ENCODE measurements around the gene DSCAML1.

DSCAML1 gene

DNA sequence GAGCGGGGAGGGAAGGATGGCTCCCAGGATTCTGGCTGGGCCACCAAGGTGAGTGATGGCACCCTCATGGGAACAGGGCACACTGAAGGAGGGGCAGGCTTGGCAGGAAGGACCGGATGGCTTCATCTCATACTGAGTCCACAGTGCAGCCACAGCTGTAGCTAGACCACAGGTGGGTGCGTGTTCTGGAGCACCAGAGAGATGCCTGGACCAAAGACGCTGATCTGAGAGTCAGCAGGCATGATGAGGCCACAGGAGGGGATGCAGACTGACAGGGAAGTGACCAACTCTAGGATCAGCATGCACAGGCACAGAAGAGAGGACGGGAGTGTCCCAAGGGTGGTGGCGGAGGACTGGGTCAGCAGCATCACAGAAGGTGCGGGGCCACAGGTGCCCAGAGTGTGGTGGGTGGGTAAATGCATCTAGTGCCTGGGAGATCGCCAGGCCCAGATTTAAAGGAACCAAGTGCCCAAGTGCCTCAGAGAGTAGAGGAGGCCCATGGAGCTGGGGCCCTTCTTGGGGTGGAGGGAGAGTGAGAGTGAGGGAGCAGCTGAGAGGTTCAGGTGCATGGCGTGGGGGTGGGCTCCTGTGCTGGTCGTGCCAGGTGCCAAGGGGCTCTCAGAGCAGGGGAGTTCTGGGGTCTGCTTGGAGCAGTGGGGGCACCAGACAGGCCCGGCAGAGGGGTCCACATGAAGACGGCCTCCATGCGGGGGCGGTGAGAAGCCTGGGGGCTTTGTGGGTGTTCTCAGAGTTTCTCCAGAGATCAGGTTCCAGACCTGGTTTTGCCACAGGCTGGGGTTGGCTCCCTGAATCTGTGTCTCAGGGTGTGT lies 355.7 kb downstream of the DSCAML1 start:
- no peaks in the 10 kb centered on the region for H3K36me3 ChIP-seq (ENCODE audit: insufficient read depth, low read length)
- H3K4me1 ChIP-seq (ENCODE audit: control insufficient read depth, insufficient read depth, low read length): no peaks in the 10 kb centered on the region
- H3K9me3 ChIP-seq (replicated peaks; ENCODE audit: low read length): no peaks in the 10 kb centered on the region
- H3K27me3 ChIP-seq (ENCODE audit: control insufficient read depth, insufficient read depth, low read length): peaks cover 49% of the 10 kb centered on the region
- H3K4me2 ChIP-seq (ENCODE audit: low read length): no peak overlapping the region
- H3K4me3 ChIP-seq (ENCODE audit: low read length): no peak overlapping the region
- H3K9ac ChIP-seq (ENCODE audit: low read depth, low read length): no peak overlapping the region

DNA sequence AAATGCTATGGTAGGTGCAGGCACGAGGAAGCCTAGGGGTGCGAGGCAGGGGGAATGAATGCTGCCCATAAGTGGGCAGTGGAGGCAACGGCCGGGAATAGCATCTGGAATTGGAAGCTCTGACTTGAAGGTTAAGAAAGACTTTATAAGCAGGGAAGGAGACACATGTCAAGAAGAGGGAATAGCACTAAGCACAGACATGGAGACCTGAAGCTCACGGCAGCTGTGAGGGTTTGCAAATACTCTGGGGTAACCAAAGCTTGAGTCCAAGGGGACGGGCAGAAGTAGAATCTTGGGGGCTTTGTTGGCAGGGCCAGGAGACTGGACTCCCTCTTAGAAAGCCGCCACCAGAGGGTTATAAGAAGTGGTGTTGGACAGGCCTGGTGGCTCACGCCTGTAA lies 356.8 kb downstream of the DSCAML1 start:
- no peak overlapping the region for H3K9ac ChIP-seq (ENCODE audit: low read depth, low read length)
- no peaks in the 10 kb centered on the region for H3K36me3 ChIP-seq (ENCODE audit: insufficient read depth, low read length)
- no peaks in the 10 kb centered on the region for H3K9me3 ChIP-seq (replicated peaks; ENCODE audit: low read length)
- no peaks in the 10 kb centered on the region for H3K4me1 ChIP-seq (ENCODE audit: control insufficient read depth, insufficient read depth, low read length)
- no peak overlapping the region for H3K4me3 ChIP-seq (ENCODE audit: low read length)
- peaks cover 53% of the 10 kb centered on the region for H3K27me3 ChIP-seq (ENCODE audit: control insufficient read depth, insufficient read depth, low read length)
- no peak overlapping the region for H3K4me2 ChIP-seq (ENCODE audit: low read length)

DNA sequence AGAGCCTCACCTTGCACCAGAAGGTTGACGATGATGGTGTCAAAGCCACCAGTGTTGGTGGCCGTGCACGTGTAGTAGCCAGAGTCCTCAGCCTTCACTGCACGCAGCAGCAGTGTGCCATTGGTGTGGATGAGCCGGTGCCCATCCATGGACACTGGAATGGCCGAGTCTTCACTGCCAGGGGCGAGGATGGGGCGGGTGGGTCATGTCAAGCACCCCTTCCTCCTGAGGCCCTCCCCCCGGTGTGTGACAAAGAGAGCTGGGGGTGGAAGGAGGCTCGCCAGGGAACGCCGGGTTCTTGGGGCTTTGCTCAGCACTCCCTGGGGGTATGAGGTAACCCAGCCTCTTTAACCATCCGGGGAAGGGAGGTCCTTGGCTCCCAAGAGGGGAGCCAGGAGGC lies 357.8 kb downstream of the DSCAML1 start:
- no peak overlapping the region for H3K4me2 ChIP-seq (ENCODE audit: low read length)
- no peaks in the 10 kb centered on the region for H3K4me1 ChIP-seq (ENCODE audit: control insufficient read depth, insufficient read depth, low read length)
- H3K36me3 ChIP-seq (ENCODE audit: insufficient read depth, low read length): no peaks in the 10 kb centered on the region
- no peaks in the 10 kb centered on the region for H3K9me3 ChIP-seq (replicated peaks; ENCODE audit: low read length)
- no peak overlapping the region for H3K4me3 ChIP-seq (ENCODE audit: low read length)
- H3K9ac ChIP-seq (ENCODE audit: low read depth, low read length): no peak overlapping the region
- peaks cover 52% of the 10 kb centered on the region for H3K27me3 ChIP-seq (ENCODE audit: control insufficient read depth, insufficient read depth, low read length)

DNA sequence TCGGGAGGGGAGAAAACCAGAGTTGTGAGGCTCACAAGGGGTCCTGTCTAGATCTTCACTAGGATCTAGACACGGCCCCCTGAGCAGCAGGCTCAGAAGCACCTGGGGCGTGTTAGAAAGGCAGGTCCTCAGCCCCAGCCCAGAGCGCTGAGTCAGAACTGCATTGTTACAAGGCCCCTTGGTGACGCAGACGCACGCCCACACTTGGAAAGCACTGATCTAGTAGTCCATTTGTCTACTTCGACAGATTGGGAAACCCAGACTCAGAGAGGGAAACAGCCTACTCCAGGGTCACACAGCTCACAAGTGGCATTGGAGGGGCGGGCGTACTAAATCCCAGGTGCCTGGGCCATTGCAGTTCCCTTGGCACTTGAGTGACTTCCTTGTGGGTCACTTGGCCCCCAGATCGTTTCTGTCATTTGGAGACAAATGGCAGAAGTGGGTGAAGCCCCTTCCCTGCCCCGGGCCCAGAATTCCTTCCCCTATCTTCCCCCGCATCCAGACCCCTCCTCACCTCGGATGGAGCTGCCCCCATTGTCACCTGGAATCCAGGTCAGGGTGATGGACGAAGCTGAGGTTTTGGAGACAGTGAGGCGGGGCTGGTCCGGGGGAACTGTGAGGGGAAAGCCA lies 358.5 kb downstream of the DSCAML1 start:
- H3K4me2 ChIP-seq (ENCODE audit: low read length): no peak overlapping the region
- no peaks in the 10 kb centered on the region for H3K36me3 ChIP-seq (ENCODE audit: insufficient read depth, low read length)
- H3K9ac ChIP-seq (ENCODE audit: low read depth, low read length): no peak overlapping the region
- no peaks in the 10 kb centered on the region for H3K4me1 ChIP-seq (ENCODE audit: control insufficient read depth, insufficient read depth, low read length)
- H3K4me3 ChIP-seq (ENCODE audit: low read length): no peak overlapping the region
- peaks cover 44% of the 10 kb centered on the region for H3K27me3 ChIP-seq (ENCODE audit: control insufficient read depth, insufficient read depth, low read length)
- no peaks in the 10 kb centered on the region for H3K9me3 ChIP-seq (replicated peaks; ENCODE audit: low read length)

DNA sequence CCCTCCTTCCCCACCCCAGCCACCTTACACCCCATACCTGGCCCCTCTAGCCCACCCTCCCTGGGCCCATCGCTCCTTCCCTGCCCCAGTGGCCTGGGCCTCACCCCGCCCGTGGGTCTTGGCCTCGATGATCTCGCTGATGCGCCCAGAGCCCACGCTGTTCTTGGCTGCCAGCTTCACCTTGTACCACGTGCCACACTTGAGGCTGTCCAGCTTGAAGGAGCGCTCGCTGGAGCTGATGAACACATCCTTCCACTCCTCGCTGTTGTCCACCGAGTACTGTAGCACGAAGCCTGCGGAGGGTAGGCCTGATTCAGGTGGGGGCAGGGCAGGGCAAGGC lies 359.3 kb downstream of the DSCAML1 start:
- Histone ChIP-seq H3K36me3 (ENCODE audit: insufficient read depth, low read length) (no peaks in the 10 kb centered on the region), H3K9ac (ENCODE audit: low read depth, low read length) (no peak overlapping the region), H3K4me2 (ENCODE audit: low read length) (no peak overlapping the region), H3K27me3 (ENCODE audit: control insufficient read depth, insufficient read depth, low read length) (peaks cover 37% of the 10 kb centered on the region), H3K9me3 (replicated peaks; ENCODE audit: low read length) (no peaks in the 10 kb centered on the region), H3K4me1 (ENCODE audit: control insufficient read depth, insufficient read depth, low read length) (no peaks in the 10 kb centered on the region), H3K4me3 (ENCODE audit: low read length) (no peak overlapping the region)

DNA sequence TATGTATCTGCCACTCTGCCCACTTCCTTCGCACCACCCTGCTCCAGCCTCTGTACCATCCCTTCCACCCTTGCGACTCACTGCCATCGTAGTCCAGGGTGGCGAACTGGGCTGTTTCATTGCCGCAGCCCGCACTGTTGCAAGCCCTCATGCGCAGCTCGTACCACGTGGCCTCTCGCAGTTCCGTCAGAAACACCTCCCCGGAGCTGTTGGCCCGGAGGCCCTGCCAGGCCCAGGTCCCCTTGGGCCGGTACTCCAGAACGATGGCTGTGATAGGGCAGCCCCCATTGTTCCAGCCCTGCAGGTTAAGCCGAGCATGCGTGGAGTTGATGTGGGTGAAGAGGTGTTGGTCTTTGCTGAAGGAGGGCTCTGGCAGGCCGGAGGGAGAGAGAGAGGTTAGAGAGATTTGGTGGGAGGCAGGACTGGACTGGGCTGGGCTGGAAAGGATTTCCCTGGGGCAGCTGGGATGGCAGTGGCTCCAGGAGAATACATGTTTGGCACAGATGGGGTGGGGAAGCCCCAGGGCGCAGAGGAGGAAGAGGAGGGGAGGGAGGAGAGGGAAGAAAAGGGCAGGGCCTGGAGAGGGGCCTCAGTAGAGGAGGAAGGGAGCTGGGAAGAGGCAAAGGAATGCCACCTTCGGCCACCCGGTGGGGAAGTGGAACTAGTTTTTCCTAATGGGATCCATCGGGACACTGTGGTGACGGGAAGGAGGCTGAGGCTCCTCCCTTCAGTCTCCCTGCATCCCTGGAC lies 359.8 kb downstream of the DSCAML1 start:
- Histone ChIP-seq H3K9me3 (replicated peaks; ENCODE audit: low read length) (no peaks in the 10 kb centered on the region), H3K36me3 (ENCODE audit: insufficient read depth, low read length) (no peaks in the 10 kb centered on the region), H3K4me1 (ENCODE audit: control insufficient read depth, insufficient read depth, low read length) (no peaks in the 10 kb centered on the region), H3K4me3 (ENCODE audit: low read length) (no peak overlapping the region), H3K9ac (ENCODE audit: low read depth, low read length) (no peak overlapping the region), H3K27me3 (ENCODE audit: control insufficient read depth, insufficient read depth, low read length) (peaks cover 32% of the 10 kb centered on the region), H3K4me2 (ENCODE audit: low read length) (no peak overlapping the region)

DNA sequence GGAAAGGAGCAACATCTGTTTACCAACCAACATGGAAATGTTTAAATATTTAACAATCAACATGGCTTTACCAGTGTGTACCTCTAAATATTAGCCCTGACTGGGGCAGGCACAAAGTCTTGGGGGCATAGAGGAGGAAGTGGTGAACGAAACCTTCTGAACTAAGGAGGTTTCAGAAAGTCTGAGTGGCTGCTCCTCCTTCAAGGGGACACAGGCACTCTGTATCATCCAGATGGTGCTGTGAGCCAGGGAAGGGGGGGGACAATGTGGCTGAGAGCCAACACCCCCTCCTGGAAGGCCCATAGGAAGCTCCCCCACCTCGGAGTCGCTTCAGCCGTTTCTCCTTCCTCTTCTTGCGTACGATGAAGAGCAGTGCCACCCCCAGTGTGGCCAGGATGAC lies 361.7 kb downstream of the DSCAML1 start:
- H3K27me3 ChIP-seq (ENCODE audit: control insufficient read depth, insufficient read depth, low read length): peaks cover 36% of the 10 kb centered on the region
- H3K9ac ChIP-seq (ENCODE audit: low read depth, low read length): no peak overlapping the region
- no peaks in the 10 kb centered on the region for H3K9me3 ChIP-seq (replicated peaks; ENCODE audit: low read length)
- H3K36me3 ChIP-seq (ENCODE audit: insufficient read depth, low read length): no peaks in the 10 kb centered on the region
- no peak overlapping the region for H3K4me3 ChIP-seq (ENCODE audit: low read length)
- no peaks in the 10 kb centered on the region for H3K4me1 ChIP-seq (ENCODE audit: control insufficient read depth, insufficient read depth, low read length)
- H3K4me2 ChIP-seq (ENCODE audit: low read length): no peak overlapping the region

DNA sequence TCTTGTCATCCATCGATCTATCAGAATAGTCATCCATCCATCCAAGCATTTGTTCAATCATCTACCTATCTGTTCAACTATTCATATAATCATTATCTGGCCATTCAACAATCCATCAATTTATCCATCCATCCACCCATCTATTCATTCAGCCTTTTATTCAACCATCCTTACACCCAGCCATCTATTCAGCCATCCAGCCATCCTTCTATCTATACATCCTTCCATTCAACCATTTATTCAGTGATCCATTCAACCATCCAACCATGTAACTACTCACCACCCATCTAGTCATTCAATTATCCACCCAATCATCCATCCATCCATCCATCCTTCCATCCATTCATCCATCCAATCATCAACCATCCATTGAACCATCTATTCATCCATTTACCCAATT lies 362.5 kb downstream of the DSCAML1 start:
- Histone ChIP-seq H3K4me3 (ENCODE audit: low read length) (no peak overlapping the region), H3K36me3 (ENCODE audit: insufficient read depth, low read length) (no peaks in the 10 kb centered on the region), H3K9ac (ENCODE audit: low read depth, low read length) (no peak overlapping the region), H3K4me2 (ENCODE audit: low read length) (no peak overlapping the region), H3K4me1 (ENCODE audit: control insufficient read depth, insufficient read depth, low read length) (no peaks in the 10 kb centered on the region), H3K27me3 (ENCODE audit: control insufficient read depth, insufficient read depth, low read length) (peaks cover 32% of the 10 kb centered on the region), H3K9me3 (replicated peaks; ENCODE audit: low read length) (no peaks in the 10 kb centered on the region)

DNA sequence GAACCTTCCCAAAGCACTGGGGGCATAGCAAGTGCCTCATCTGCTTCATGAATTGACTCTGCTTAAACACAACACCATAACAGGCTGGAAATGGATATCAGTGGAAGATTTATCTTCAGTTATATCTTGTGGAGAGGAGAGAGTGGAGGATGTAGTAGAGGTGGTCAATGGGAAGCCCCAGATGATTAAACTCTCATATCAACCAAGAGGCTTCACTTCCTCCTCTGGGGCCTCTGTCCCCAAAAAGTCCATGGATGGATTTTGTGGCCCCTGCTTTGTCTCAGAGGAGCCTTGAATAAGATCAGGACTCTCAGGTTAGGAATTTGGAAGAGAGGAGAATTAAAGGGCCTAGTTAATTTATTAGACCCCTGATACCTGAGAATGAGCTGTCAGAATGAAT lies 363.3 kb downstream of the DSCAML1 start:
- Histone ChIP-seq H3K36me3 (ENCODE audit: insufficient read depth, low read length) (no peaks in the 10 kb centered on the region), H3K4me2 (ENCODE audit: low read length) (no peak overlapping the region), H3K4me3 (ENCODE audit: low read length) (no peak overlapping the region), H3K9me3 (replicated peaks; ENCODE audit: low read length) (no peaks in the 10 kb centered on the region), H3K9ac (ENCODE audit: low read depth, low read length) (no peak overlapping the region), H3K27me3 (ENCODE audit: control insufficient read depth, insufficient read depth, low read length) (peaks cover 36% of the 10 kb centered on the region), H3K4me1 (ENCODE audit: control insufficient read depth, insufficient read depth, low read length) (no peaks in the 10 kb centered on the region)

DNA sequence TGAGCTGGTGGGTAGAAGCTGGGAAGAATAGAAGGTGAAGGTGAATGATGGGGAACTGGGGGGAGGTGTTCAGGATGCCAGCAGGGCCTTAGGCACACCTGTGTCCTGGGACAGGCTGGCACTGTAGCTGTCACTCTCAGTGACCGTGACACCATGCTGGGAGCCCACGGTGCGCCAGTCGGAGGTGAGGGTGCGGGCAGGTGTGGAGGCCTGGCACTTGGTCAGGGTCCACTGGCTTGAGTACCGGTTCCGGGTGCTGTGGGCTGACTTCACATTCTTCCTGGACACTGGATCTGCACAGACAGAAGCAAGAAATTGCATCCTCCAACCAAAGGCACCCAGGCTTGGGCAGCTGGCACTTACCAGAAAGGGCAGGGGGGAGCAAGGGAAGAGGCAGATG lies 365.6 kb downstream of the DSCAML1 start:
- no peak overlapping the region for H3K4me3 ChIP-seq (ENCODE audit: low read length)
- H3K9me3 ChIP-seq (replicated peaks; ENCODE audit: low read length): no peaks in the 10 kb centered on the region
- H3K9ac ChIP-seq (ENCODE audit: low read depth, low read length): no peak overlapping the region
- peaks cover 35% of the 10 kb centered on the region for H3K27me3 ChIP-seq (ENCODE audit: control insufficient read depth, insufficient read depth, low read length)
- H3K4me2 ChIP-seq (ENCODE audit: low read length): no peak overlapping the region
- no peaks in the 10 kb centered on the region for H3K36me3 ChIP-seq (ENCODE audit: insufficient read depth, low read length)
- no peaks in the 10 kb centered on the region for H3K4me1 ChIP-seq (ENCODE audit: control insufficient read depth, insufficient read depth, low read length)

DNA sequence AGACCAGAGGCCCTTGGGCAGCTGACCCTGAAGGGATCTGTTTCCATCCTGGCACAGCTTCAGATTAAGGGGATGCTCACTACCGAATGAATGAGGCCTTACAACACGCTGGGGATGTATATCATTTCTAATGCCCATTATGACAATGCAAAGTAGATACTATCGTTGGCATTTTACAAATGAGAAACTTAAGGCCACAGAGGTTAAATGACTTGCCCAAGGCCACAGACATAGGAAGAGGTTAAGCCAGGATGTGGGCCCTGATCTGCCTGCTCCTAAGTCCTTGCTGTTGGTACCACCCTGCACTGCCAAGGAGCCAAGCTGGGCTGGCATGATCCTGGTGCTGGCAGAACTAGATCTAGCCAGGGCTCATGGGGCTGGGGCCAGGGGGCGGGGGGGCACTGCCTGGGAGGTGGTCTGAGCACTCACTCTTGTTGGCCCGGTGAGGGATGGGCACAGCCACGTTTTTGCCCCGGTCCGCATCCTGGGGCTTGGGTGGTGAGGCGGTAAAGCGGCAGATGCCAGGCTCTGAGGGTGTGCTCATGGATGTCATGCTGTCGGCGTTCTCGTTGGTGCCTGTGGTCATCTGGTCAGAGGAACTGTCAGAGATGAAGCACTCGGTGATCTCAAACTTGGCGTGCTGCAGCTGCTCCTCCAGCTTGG lies 366.6 kb downstream of the DSCAML1 start:
- no peak overlapping the region for H3K4me3 ChIP-seq (ENCODE audit: low read length)
- H3K4me1 ChIP-seq (ENCODE audit: control insufficient read depth, insufficient read depth, low read length): no peaks in the 10 kb centered on the region
- H3K9ac ChIP-seq (ENCODE audit: low read depth, low read length): no peak overlapping the region
- peaks cover 28% of the 10 kb centered on the region for H3K27me3 ChIP-seq (ENCODE audit: control insufficient read depth, insufficient read depth, low read length)
- no peak overlapping the region for H3K4me2 ChIP-seq (ENCODE audit: low read length)
- H3K36me3 ChIP-seq (ENCODE audit: insufficient read depth, low read length): no peaks in the 10 kb centered on the region
- H3K9me3 ChIP-seq (replicated peaks; ENCODE audit: low read length): no peaks in the 10 kb centered on the region
